ENCODE data around the gene MARVELD3. TPM values are rescaled to one million over a fixed set of nuclear protein-coding genes. Genes with fewer than 3 reads are reported as not detected.

Gene MARVELD3
- total RNA-seq, 2 experiments from 2014 or later = not detected

DNA sequence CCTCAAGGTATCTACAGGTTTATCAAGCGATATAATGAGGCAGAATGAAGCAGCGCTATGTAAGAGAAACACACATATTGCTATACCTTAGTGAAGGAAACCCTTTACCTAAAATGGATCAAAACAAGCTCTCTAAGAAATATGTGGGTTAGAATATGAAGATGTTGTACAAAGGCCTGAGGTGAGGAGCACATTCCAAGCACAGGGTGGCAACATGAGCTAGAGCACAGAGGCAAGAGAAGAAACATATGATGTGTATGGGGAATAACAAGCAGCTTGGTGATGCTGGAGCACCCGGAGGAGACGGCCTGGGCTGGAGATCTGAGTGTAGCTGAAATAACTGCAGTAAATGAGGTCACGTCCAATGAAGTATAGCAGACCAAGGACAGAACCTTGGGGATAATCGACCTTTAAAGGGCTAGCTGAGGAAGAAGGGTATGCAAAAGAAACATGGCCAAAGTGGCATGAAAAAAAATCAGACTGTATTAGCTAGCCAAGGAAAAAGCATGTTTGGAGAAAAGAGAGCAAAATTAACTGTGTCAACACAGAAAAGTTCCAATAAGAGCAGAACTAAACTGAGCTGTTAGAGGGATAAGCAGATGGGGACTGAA is 44.0 kb downstream of the MARVELD3 start:
- no peak overlapping the region for H3K4me3 ChIP-seq (ENCODE audit: low read length)
- no peaks in the 10 kb centered on the region for H3K9me3 Mint-ChIP-seq
- H3K4me1 ChIP-seq (ENCODE audit: insufficient read depth, low read length) = no peaks in the 10 kb centered on the region
- H3K4me3 Mint-ChIP-seq = no peak overlapping the region
- no peak overlapping the region for H3K27ac ChIP-seq (ENCODE audit: low read depth in 1 of 2, low read length in 2 of 2)
- DNase-seq (no peak), ATAC-seq (ENCODE audit: poor library complexity) (no peak)
- TF ChIP-seq, protein P1, sequence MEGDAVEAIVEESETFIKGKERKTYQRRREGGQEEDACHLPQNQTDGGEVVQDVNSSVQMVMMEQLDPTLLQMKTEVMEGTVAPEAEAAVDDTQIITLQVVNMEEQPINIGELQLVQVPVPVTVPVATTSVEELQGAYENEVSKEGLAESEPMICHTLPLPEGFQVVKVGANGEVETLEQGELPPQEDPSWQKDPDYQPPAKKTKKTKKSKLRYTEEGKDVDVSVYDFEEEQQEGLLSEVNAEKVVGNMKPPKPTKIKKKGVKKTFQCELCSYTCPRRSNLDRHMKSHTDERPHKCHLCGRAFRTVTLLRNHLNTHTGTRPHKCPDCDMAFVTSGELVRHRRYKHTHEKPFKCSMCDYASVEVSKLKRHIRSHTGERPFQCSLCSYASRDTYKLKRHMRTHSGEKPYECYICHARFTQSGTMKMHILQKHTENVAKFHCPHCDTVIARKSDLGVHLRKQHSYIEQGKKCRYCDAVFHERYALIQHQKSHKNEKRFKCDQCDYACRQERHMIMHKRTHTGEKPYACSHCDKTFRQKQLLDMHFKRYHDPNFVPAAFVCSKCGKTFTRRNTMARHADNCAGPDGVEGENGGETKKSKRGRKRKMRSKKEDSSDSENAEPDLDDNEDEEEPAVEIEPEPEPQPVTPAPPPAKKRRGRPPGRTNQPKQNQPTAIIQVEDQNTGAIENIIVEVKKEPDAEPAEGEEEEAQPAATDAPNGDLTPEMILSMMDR (IDR thresholded peaks at IDR 0.05) = no peak
- no peaks in the 10 kb centered on the region for H3K27me3 Mint-ChIP-seq
- H3K4me1 Mint-ChIP-seq (ENCODE audit: low read depth) = no peaks in the 10 kb centered on the region
- intact Hi-C loops (cut with DNase I, micrococcal nuclease) = loop anchor here in 1 of 2 experiments (10.0 kb wide), 1 partner anchor 75 kb away; no protein-coding TSS in a partner anchor
- ChIA-PET CTCF (no interaction called here), POLR2A (no interaction called here)
- no peaks in the 10 kb centered on the region for H3K27me3 ChIP-seq (ENCODE audit: control insufficient read depth in 1 of 2, insufficient read depth in 2 of 2, low read length in 2 of 2)
- peaks cover 75% of the 10 kb centered on the region for H3K36me3 Mint-ChIP-seq (ENCODE audit: low read depth)
- no peaks in the 10 kb centered on the region for H3K9me3 ChIP-seq (ENCODE audit: control insufficient read depth in 1 of 2, insufficient read depth in 1 of 2, low read length in 2 of 2)
- H3K36me3 ChIP-seq (ENCODE audit: insufficient read depth, low read length) = peaks cover 41% of the 10 kb centered on the region
- H3K27ac Mint-ChIP-seq = no peak overlapping the region

DNA sequence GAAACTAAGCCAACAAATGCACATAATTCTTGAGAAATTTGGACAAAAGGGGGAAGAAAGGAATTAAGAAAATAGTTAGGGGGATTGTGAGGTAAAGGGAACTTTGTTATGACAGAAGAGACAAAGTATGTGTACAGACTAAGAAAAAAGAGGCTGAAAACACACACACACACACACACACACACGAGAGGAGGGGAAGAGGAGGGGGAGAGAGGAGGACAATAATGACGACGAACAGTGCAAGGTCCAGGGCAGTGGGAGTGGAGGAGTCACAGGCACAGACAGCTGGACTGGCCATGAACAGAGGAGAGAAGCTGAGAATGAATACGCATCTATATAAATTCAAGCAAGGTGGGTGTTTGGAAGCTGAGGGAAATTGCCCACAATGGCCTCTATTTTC is 44.6 kb downstream of the MARVELD3 start:
- TF ChIP-seq, protein P1 (IDR thresholded peaks at IDR 0.05) = no peak
- POLR2A ChIA-PET = no interaction called here
- Mint-ChIP-seq H3K4me1 (ENCODE audit: low read depth) (no peaks in the 10 kb centered on the region), H3K9me3 (no peaks in the 10 kb centered on the region), H3K27ac (no peak overlapping the region), H3K27me3 (no peaks in the 10 kb centered on the region), H3K36me3 (ENCODE audit: low read depth) (peaks cover 80% of the 10 kb centered on the region), H3K4me3 (no peak overlapping the region)
- no peaks in the 10 kb centered on the region for H3K9me3 ChIP-seq (ENCODE audit: control insufficient read depth in 1 of 2, insufficient read depth in 1 of 2, low read length in 2 of 2)
- DNase-seq (no peak), ATAC-seq (ENCODE audit: poor library complexity) (no peak)
- H3K36me3 ChIP-seq (ENCODE audit: insufficient read depth, low read length) = peaks cover 38% of the 10 kb centered on the region
- CTCF ChIA-PET = no interaction called here
- no peaks in the 10 kb centered on the region for H3K27me3 ChIP-seq (ENCODE audit: control insufficient read depth in 1 of 2, insufficient read depth in 2 of 2, low read length in 2 of 2)
- intact Hi-C loops (cut with DNase I, micrococcal nuclease) = loop anchor here in 1 of 2 experiments (10.0 kb wide), 1 partner anchor 74 kb away; no protein-coding TSS in a partner anchor
- H3K27ac ChIP-seq (ENCODE audit: low read depth in 1 of 2, low read length in 2 of 2) = no peak overlapping the region
- H3K4me1 ChIP-seq (ENCODE audit: insufficient read depth, low read length) = no peaks in the 10 kb centered on the region
- H3K4me3 ChIP-seq (ENCODE audit: low read length) = no peak overlapping the region

- no peaks in the 10 kb centered on the region for H3K4me1 Mint-ChIP-seq (ENCODE audit: low read depth)
- ChIA-PET CTCF (no interaction called here), POLR2A (no interaction called here)
- DNase-seq (no peak), ATAC-seq (ENCODE audit: poor library complexity) (no peak)
- H3K9me3 Mint-ChIP-seq = no peaks in the 10 kb centered on the region
- Histone ChIP-seq H3K27ac (ENCODE audit: low read depth in 1 of 2, low read length in 2 of 2) (no peak overlapping the region), H3K9me3 (ENCODE audit: control insufficient read depth in 1 of 2, insufficient read depth in 1 of 2, low read length in 2 of 2) (no peaks in the 10 kb centered on the region), H3K4me3 (ENCODE audit: low read length) (no peak overlapping the region), H3K4me1 (ENCODE audit: insufficient read depth, low read length) (no peaks in the 10 kb centered on the region), H3K36me3 (ENCODE audit: insufficient read depth, low read length) (peaks cover 40% of the 10 kb centered on the region), H3K27me3 (ENCODE audit: control insufficient read depth in 1 of 2, insufficient read depth in 2 of 2, low read length in 2 of 2) (no peaks in the 10 kb centered on the region)
- intact Hi-C loops (cut with DNase I, micrococcal nuclease) = loop anchor here in 1 of 2 experiments (10.0 kb wide), 1 partner anchor 74 kb away; no protein-coding TSS in a partner anchor
- no peaks in the 10 kb centered on the region for H3K27me3 Mint-ChIP-seq
- H3K27ac Mint-ChIP-seq = no peak overlapping the region
- TF ChIP-seq, protein P1 (IDR thresholded peaks at IDR 0.05) = no peak
- no peak overlapping the region for H3K4me3 Mint-ChIP-seq
- H3K36me3 Mint-ChIP-seq (ENCODE audit: low read depth) = peaks cover 80% of the 10 kb centered on the region
Observed at GRCh38 chr16:71671165-71671564, 45.2 kb downstream of the MARVELD3 start.
